Stimulated activated CD4-positive, alpha-beta T cell treated with anti-CD3 and anti-CD28 coated beads, Interleukin-1b, Interleukin-23, amount 100 ng/mL, for 48 hours (primary cell): ENCODE data around the gene SIL1.
"Not testable (repeated sequence)": the region's sequence is repeated elsewhere in the genome, so short reads cannot be mapped to it uniquely, and the experiment has no call there.

ENCODE experiments used
- DNase-seq: peaks from one replicate; pipeline ENCODE4 v3.0.0-alpha.2; 2020

The SIL1 gene

DNA sequence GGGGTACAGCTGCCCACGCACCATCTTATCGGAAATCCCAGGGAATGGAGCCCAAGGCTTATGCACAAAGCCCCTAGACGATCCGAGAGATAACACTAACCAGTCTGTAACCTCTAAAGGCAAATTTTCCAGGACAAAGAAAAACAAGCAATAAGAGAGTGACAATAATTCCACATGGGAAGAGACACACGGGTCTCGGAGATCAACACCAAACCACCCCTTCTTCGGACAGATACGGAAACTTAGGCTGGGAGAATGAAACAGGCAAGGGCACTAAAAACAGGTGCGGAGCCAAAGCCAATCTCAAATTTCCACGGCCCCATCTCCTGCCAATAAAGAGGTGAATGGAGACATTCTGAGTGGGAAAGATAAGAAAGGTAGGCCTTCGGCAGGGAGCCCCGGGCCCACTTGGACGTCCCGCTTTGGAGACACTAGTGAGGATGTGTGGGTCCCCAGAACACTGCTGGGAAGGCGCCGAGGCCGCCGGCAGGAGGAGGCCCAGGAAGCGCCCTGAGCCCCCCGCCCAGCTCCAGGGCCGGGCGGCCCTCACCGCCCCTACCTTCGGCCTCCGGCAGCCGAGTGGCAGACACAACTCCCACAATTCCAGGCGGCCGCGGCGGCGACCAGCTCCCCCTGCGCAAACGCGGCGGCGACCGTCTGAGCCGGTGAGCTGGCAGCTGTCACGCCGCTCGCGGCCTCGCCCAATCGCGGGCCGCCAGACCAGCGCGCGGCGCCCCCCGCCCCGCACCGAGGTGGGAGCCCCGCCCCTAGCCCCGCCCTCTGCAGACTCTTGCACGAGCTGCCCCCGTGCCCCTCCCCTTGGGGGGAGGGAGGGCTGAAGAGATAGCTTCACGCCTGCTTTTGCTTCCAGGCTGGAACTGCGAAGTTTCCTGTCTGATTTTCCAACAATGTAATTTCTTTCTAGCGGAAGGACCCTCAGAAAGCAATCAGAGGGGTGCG lies at the start of gene SIL1:
Gene SIL1, minus strand, starts transcription at position 659 of the 960 bp plus-strand sequence. CDS start 70,525 bp downstream, outside the sequence.
- peak; percentile 95 for DNase-seq

DNA sequence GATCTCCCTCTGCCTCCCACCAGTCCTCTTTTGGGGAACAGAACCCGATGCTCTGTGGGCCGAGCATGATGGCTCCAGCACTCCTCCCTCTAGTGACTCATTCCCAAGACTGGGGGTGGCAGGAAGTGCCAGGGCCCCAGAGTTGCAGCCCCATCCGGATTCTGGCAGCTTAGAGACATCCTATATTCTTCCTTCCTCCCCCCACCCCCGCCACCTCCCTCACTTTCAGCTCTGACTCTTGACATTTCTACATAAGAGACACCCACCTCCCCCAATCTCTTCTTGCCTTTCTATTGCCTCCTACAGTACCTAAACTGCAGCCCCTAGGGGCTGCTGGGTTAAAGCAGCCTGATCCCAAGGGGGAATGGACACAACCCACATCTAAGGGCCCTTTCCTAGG lies 48.2 kb upstream of the SIL1 start:
- DNase-seq = peak; percentile 73

DNA sequence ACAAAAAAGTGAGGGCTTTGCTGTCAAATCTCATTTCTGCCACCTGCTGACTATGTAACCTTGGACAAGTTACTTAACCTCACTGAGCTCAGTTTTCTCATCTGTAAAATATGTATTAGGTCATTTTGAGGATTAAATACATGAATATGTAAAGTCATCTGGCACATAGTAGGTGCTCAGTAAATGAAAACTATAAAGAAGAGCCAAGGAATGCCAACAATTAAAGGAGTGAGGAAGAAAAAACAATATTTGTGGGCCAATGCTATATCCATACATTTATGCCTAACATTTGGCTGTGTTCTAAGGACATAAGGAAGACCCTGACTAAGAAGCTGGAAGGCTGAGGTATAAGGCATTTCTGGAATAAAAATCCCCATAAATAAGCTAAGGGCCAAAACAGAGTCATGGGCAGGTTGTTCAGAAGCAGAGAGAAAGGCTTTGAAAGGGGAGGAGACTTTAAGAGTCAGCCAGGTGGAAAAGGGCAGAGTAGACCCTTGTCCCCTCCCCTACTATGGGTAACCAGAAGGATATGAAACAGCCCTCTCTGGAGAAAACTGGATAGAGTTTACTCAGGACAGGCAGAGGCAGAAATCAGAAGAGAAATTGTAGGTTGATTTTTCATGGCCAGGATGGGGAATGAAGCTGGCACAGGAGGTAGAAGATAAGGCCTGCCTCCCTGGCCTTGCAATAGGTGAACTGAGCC lies 47.6 kb upstream of the SIL1 start:
- no peak for DNase-seq

DNA sequence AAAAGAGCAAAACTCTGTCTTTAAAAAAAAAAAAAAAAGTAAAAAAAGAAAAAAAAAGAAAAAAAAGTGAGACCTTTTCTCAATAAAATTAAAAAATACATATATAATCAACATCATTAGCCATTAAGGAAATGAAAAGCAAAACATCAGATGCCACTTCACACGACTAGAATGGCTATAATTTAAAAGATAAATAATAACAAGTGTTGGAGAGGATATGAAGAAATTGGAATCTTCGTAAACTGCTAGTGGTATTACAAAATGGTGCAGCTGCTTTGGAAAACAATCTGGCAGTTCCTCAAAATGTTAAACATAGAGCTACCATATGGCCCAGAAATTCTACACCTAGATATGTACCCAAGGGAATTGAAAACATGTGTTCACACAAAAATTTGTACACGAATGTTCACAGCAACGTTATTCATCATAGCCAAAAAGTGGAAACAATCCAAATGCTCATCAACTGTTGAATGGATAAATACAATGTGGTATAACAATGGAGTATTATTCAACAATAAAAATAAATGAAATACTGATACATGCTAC lies 45.3 kb upstream of the SIL1 start:
- no peak for DNase-seq

DNA sequence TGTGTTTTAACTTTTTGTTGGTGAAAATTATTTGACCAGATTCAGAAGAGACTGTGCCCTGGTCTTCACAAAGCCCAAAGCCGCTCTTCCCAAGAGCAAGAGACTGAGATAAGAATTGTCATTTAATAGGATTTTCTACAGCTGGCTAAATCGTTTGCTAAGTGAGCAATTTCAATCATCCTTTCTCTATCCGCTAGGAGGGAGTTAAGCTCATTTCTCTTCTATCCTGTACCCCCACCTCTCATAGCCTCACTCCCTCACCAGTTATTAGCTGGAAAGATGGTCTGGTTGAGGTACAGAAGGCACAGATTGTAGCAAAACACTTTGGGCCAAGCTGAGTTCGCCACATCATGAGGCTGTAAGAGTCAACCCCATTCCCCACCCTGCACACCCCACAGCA lies 43.0 kb upstream of the SIL1 start:
- no peak for DNase-seq

DNA sequence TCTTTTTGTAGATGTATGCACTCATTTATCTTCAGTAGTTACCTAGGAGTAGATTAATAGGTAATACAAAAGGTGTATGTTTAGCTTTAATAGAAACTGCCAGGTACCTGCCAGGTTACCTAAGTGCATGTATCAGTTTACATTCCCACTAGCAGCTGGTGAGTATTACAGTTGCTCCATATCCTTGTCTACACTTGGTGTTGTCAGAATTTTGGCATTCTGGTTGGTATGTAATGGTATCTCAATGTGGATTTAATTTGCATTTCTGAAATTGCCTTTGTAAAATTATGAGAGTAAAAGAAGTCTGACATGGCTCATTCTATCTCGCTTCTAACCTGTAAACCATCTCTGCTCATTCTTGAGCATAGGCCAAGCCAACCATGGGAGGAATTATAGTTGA lies 38.3 kb upstream of the SIL1 start:
- no peak for DNase-seq

DNA sequence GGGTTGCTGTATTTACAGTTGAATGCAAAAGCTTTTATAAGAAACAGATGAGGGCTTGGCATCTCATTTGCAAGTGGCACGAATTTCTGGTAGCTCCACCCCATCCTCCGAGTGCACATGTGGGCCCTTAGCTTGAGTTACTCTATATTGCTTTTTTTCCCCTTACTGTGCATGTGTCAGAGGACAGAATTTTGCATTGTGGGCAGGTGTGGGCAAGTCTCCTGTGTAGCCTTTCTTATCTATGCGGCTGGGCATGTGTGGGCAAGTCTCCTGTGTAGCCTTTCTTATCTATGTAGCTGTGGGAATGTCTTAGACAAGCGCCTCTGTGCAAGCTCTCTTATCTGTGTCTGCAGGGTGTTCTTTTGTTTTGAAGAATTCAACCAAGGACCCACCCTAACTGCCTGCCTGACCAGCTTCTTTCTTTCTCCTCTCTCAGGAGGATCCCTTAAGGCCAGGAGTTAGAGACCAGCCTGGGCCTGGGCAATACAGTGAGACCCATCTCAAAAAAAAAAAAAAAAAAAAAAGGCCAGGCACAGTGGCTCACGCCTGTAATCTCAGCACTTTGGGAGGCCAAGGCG lies 34.1 kb upstream of the SIL1 start:
- no peak for DNase-seq

DNA sequence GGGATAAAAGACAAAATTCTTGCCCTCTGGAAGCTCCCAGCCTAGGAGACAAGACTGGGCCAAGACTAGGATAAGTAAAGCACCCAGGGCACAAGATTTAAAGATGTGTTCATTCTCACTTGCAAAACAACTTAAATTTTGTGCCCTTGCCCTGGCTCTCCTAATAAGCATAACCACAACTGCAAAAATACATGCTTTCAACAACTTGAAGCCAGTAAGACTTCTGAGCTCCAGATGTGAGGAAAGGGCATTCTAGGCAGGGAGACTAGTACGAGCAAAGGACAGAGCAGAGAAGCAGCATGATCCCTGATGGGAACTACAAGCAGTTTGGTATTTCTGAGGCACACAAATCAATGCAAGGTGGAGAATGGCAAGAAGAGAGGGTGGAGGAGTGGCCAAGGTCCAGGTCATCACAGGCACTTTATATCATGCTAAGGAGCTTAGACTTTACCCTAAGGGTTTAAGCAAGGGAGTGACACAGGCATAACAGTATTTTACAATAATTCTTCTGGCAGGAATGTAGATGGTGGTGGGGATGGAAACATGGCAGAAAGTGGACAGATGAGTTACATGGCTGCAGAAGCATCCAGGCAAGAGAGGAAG lies 30.1 kb upstream of the SIL1 start:
- no peak for DNase-seq

DNA sequence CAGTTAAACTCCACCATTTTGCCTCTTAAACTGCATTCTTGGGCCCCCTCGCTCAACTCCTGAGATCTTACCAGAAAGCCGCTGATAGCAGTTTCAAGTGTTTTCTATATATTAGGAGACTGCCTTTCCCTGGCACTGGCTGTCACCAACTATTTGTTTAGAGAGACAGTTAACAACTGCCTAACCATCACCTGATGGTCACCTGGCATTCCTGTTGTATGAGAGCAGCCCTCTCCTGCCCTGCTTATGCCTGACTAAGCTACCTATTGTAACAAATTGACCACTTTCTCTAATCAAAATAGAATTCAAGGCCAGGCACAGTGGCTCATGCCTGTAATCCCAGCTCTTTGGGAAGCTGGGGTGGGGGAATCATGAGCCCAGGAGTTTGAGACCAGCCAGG lies 28.0 kb upstream of the SIL1 start:
- no peak for DNase-seq

DNA sequence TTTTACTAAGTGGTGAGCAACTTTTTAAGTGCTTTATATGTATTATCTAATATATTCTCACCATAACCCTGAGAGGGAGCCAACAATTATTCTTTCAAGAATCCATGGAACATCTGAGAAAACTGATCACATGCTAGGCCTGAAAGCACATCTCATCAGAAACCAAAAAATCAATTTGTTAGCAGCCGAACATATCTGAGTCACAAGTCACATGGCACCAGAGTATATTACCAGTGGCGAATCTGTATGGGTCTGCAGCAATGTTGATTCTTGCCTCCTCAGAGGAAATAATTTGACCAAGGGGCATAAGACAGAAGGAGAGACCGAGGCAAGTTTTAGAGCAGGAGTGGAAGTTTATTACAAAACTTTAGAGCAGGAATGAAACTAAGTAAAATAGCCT lies 25.3 kb upstream of the SIL1 start:
- DNase-seq = no peak

DNA sequence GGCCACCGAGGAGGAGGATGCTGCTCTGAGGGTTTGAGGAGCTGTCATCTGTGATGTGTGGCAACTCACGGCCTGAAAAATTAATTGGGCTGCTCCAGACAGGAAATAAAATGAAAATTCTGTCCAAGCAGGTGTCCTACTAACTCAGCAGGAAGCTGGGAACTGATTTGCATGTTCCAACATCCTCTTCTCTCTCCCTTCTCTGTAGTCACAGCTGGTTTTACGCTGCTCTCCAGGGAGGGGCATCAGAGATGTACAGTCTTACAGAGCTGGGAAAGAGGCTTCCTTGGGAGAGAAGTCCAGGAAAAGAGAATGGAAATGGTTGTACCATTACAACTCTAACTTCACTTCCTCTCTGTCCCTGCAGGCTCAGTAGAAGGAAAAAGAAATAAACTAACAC lies 24.2 kb upstream of the SIL1 start:
- DNase-seq = no peak

DNA sequence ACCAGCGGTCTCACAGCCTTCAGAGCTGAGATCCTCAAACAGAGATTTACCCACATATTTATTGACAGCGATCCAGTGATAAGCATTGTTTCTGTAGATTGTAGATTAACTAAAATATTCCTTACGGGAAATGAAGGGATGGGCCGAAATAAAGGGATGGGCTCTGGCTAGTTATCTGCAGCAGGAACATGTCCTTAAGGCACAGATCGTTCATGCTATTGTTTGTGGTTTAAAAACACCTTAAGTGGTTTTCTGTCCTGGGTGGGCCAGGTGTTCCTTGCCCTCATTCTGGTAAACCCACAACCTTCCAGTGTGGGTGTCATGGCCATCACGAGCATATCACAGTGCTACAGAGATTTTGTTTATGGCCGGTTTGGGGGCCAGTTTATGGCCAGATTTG lies 19.9 kb upstream of the SIL1 start:
- not testable (repeated sequence) for DNase-seq

DNA sequence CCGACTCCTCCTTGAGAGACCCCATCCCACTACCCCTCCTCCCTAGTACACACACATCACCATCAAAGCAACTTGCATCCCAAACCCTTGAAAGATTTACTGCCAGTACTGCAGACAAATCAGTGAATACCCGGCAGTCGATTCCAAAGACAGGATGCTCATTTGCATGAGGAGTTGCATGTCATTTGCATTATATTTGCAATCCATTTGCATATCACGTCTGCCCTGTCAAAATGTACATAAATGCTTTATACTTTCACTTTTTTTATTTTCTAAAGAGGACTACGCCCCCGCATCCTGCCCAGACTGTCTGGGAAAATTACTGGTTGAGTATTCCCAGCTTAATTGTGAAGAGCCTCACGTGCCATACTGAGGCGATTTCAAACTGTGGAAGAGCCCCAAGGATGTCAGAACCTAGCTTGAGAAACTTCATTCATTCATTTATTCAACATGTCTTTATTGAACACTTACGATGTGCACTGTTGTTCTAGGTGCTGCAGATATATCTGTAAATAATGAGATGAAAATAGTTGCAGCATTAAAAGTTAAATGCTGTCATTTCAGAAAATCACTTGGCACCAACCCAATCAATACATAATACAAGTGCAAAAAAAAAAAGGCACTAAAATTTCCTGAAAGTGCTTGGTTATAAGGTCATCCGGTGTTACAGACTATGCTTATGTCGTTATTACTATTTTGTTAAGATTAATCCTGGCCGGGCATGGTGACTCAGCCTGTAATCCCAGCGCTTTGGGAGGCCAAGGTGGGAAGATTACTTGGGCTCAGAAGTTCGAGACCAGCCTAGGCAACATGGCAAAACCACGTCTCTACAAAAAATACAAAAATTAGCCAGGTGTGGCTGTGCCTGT lies 17.2 kb upstream of the SIL1 start:
- DNase-seq = no peak

DNA sequence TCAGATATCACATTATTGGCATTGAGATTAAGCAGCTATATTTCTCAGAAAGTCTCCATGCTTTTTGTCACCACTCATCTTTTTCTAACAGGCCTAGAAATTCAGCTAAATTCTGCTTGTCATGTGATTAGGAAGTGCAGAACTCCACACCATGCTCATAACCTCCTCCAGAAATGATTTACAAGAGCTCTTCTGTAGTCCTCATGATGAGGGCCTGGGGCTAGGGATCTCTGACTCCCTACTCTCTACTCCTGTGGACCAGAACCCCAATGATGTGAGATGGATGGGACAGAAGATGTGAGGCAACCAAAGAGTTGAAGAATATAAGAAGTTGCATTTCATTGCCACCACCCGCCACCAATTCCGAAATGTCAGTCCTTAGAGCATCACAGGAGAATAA lies 16.5 kb upstream of the SIL1 start:
- no peak for DNase-seq

DNA sequence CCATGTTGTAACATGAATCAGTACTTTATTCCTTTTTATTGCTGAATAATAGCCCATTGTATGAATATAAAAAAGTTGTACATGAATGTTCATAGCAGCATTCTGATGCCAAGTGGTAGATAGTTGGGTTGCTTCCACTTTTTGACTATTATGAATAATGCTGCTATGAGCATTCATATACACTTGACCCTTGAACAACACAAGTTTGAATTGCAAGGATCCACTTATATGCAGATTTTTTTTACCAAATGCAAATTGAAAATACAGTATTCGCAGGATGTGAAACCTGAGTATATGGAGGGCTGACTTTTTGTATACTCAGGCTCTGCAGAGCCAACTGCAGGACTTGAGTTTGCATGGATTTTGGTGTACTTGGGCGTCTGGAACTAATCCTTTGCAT lies 14.7 kb upstream of the SIL1 start:
- no peak for DNase-seq

DNA sequence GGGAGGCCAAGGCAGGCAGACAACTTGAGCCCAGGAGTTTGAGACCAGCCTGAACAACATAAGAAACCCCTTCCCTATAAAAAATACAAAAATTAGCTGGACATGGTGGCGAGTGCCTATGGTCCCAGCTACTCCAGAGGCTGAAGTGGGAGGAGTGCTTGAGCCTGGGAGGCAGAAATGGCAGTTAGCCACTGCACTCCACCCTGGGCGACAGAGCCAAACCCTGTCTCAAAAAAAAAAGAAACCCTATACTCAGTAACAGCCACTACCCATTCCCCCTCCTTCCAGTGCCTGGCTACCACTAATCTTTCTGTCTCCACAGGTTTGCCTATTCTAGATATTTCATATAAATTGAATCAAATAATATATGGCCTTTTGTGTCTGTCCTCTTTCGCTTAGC lies 14.3 kb upstream of the SIL1 start:
- no peak for DNase-seq

DNA sequence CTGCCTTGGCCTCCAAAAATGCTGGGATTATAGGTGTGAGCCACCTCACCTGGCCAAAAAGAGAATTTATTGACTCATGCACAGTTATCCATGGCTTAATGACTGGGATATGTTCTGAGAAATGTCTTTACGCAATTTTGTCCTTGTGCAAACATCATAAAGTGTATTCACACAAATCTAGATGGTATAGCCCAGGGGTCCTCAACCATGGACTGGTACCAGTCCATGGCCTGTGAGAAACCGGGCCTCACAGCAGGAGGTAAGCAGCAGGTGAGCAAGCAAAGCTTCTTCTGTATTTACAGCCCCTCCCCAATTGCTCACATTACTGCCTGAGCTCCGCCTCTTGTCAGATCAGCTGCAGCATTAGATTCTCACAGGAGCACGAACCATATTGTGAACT lies 12.4 kb upstream of the SIL1 start:
- no peak for DNase-seq

DNA sequence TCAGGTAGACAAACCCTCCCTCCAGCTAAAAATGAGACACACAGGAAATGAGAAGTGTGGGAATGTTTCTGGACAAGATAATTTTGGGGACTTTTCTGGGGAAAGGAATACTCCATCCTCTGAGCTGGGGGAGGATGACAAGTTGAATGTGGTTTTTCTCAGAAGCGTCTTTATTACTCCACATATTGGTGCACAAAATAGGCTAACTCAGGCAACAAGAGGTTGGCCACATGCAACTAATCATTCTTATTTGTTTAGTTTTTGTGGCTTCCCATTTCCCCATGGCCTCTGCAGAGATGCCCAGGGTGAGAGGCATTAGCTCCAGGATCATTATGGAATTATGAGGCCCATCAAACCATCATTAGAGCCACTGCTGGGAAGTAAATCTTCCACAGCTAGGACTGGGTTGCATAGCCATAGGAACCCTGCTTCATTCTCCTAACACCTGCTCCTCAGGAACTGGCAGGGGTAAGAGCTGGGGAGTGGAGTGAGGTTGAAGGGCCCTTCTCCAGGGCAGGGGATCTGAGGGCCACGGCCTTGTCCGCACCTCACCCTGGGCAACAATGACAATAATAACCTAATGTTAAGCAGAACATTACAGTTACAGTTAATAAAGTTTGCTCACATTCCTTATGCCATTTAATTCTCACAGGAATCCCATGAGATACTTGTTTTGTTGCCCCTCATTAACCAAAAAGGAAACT lies 9.3 kb upstream of the SIL1 start:
- DNase-seq = no peak

DNA sequence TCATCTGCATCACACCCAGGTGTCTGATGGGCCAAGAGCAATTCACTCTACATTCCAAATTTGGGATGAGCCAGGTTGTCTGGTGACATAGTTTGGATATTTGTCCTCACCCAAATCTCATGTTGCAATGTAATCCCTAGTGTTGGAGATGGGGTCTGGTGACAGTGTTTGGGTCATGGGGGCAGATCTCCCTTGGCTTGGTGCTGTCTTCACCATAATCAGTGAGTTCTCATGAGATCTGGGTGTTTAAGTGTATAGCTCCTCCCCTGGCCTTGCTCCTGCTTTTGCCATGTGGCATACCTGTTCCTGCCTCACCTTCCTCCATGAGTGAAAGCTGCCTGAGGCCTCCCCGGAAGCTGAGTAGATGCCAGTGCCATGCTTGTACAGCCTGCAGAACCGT lies 7.4 kb upstream of the SIL1 start:
- DNase-seq = no peak

DNA sequence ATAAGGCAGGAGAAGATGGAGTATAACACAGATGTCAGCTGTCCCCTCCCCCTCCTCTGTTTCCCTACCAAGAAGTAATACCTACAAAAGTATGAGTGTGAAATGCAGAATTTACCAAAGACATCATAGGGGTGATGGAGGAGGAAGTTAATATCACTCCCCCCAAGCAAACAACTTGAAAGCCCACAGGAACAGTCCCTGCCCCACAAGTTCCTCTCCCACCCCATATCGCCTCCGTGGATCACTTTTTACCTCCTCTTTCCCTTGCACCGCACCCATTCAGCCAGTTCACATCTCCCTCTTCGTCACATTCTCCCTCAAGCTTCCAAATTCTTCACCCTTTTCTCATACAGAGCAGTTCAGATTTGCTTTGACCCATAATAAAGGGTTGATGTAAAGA lies 7.0 kb upstream of the SIL1 start:
- no peak for DNase-seq

DNA sequence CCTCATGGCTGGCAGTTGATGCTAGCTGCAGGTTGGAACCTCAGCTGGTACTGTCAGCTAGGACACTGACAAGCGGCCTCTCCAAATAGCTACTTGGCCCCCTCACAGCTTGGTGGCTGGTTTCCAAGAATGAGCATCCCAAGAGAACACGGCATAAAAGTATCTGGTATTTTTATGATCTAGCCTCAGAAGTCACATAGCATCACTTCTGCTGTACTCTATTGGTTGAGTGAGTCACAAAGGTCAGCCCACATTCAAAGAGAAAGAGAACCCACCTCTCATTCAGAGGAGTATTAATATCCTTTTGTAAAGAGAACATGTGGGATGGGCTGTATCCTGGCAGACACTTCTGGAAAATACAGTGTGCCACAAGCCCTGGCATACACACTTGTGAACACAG lies 6.0 kb upstream of the SIL1 start:
- DNase-seq = no peak

DNA sequence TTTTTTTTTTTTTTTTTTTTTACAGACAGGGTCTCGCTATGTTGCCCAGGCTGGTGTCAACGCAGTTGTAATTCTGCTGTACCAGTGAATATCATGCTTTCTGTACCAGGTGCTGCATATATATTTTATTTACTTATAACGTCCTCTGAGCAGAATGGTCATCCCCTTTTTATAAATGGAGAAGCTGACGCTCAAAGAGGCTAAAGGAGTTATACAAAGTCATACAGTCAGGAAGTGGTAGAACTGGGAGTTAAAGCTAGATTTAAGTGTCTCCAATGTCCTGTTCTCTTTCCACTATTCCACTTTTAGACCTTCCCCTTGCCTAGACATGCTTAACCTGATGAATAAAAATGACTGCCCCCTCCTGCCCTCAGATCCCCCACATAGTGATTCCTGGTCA lies 1.2 kb upstream of the SIL1 start:
- DNase-seq = no peak
